BLaER1 treated with 17β-estradiol and CSF1 and Interleukin-3, amounts not matched to agents 10 nM and 100 nM (cell line): Measurements from ENCODE around the gene PLA2G5.

ENCODE experiments used
- H3K27ac ChIP-seq, 11 experiments: shearing (Covaris generic); formaldehyde crosslinking; 2 replicates each; pipeline ENCODE4 v1.8.1; 2022
- H3K27me3 ChIP-seq, 11 experiments: shearing (Covaris generic); formaldehyde crosslinking; 2 replicates each; pipeline ENCODE4 v1.8.1; 2022
- H3K36me3 ChIP-seq, 11 experiments: shearing (Covaris generic); formaldehyde crosslinking; 2 replicates each; pipeline ENCODE4 v1.8.1; 2022
- H3K4me1 ChIP-seq, 10 experiments: shearing (Covaris generic); formaldehyde crosslinking; 2 replicates each; pipeline ENCODE4 v1.8.1; 2022
- H3K4me2 ChIP-seq, 11 experiments: shearing (Covaris generic); formaldehyde crosslinking; 2 replicates each; pipeline ENCODE4 v1.8.1; 2022
- H3K4me3 ChIP-seq, 10 experiments: shearing (Covaris generic); formaldehyde crosslinking; 2 replicates each; pipeline ENCODE4 v1.8.1; 2022
- H3K9ac ChIP-seq, 11 experiments: shearing (Covaris generic); formaldehyde crosslinking; 2 replicates each; pipeline ENCODE4 v1.8.1; 2022
- H3K9me3 ChIP-seq, 11 experiments: shearing (Covaris generic); formaldehyde crosslinking; replicated peaks in 1 of 11; 2 replicates each; pipeline ENCODE4 v1.8.1; 2022
- H4K20me1 ChIP-seq, 11 experiments: shearing (Covaris generic); formaldehyde crosslinking; 2 replicates each; pipeline ENCODE4 v1.8.1; 2022
- Cebpa-rat ChIP-seq, 11 experiments: shearing (Covaris generic); IDR thresholded peaks; 2 replicates each; pipeline ENCODE4 v1.8.1; 2022

PLA2G5 gene

DNA sequence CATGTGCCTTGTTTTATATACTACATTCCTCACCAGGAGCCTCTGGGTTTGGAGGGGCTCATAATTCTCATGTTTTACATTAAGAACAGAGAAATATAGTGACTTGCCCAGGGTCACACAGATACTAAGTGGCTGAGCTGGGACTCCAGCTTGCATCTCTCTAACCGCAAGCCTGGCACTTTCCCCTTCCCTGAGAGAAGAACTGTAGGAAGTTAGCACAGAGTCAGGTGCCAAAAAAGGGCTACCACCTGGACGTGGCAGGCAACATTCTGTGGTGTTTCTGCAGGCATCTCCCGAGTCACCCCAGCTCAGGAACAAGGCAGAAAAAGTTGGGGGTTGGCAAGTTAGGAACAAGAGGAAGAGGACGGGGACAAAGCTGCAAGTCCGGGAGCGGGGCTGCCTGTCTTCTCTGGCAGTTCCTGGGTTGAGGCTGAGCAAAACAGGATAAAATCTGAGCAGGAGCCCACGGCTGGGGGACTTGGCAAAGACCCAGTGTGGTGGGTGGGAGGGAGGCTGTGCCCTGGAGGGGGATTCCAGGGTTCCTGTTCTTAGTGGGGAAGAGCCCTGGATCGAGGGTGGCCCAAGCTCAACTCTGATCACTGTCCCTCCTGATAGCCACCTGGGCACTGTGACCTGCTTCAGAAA is 9.8 kb downstream of the PLA2G5 start:
- no peak for TF ChIP-seq Cebpa-rat (IDR thresholded peaks at IDR 0.05)
- Histone ChIP-seq H3K4me1 (peaks cover 46 to 93% (median 79%) of the 10 kb centered on the region in 10 experiments), H3K36me3 (no peaks in the 10 kb centered on the region), H4K20me1 (no peaks in the 10 kb centered on the region), H3K27me3 (peaks cover 0 to 19% (median 0%) of the 10 kb centered on the region in 11 experiments; a peak in 5 of 22 replicates), H3K4me2 (peak overlapping the region; percentile 81 to 99 (median 93)), H3K9me3 (peaks cover 0 to 8% (median 0%) of the 10 kb centered on the region in 11 experiments; a peak in 2 of 22 replicates), H3K4me3 (no peak overlapping the region; a peak in 1 of 20 replicates), H3K27ac (peak overlapping the region in 7 of 11 experiments; percentile 51 to 80 (median 76); a peak in 9 of 22 replicates), H3K9ac (peak overlapping the region in 6 of 11 experiments; percentile 47 to 74 (median 64); a peak in 7 of 22 replicates)

DNA sequence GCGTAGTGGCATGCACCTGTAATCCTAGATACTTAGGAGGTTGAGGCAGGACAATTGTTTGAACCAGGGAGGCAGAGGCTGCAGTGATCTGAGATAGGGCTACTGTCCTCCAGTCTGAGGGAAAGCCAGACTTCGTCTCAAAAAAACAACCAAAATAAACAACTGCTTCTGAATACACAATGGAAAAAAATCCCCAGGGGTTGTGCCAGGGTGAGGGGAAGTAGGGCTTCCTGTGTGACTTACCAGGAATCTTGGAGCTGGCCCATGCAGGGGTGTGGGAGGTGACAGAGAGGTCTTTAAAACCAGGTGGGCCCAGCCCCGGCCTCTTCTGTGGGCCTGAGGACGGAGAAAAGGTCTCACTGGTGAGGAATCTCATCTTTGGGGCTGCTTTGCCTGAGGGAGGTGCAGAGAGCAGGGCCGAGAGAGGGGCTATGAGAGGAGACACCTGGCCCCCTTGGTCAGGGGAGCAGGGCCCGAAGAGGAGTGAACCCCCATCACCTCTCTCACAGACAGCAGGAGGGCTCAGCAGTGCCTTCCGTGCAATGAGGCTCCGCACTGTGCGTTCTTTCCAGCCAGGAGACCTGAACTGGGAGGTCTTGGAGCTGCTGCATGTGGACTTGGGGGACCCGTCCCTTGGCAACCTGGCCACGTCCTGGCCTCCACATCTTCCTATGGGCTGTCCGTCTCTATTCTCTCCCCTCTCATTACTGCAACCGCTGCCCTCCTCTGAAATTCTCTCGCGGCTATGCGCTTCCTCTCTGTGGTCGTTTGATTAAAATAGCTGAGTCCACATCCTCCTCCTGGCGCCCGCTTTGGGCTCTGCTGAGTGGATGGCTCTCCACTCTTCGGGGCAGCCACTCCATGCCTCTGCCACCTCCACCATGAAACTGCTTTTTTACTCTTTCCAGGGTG is 10.7 kb downstream of the PLA2G5 start:
- Histone ChIP-seq H3K27me3 (peaks cover 0 to 19% (median 0%) of the 10 kb centered on the region in 11 experiments; a peak in 5 of 22 replicates), H3K4me2 (peak overlapping the region; percentile 81 to 99 (median 93)), H3K27ac (peak overlapping the region in 9 of 11 experiments; percentile 39 to 80 (median 66); a peak in 18 of 22 replicates), H3K9me3 (peaks cover 0 to 8% (median 0%) of the 10 kb centered on the region in 11 experiments; a peak in 2 of 22 replicates), H4K20me1 (no peaks in the 10 kb centered on the region), H3K4me1 (peaks cover 44 to 89% (median 73%) of the 10 kb centered on the region in 10 experiments), H3K4me3 (peak overlapping the region in 9 of 10 experiments; percentile 8 to 49 (median 29); a peak in 14 of 20 replicates), H3K36me3 (no peaks in the 10 kb centered on the region), H3K9ac (peak overlapping the region in 9 of 11 experiments; percentile 29 to 74 (median 59); a peak in 16 of 22 replicates)
- 0 out of 22 replicates have a peak, but pooled peaks of 1 of the 11 experiments have one; percentile 36 for TF ChIP-seq Cebpa-rat (IDR thresholded peaks at IDR 0.05)

DNA sequence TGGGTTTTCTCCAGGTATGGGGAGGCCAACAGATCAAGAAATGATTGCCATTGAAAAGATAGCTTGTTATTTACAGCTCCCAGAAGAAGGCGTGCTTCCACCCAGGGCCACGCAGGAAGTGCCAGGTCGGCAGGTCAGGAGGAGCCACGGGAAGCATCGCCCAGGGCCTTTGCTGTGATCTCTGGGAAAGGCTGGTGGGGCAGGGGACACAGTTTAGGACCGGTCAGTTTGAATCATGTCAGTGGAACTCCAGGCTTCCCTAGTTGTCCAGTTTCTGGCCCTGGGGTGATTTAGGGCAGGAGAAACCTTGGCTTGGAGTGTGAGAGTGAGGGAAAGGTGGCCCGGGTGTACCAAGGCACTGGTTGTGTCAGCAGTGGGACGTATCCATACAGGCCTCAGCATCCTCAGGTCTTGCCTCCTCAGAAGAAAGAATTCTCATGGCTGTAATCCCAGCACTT is 11.4 kb downstream of the PLA2G5 start:
- Histone ChIP-seq H3K27me3 (peaks cover 0 to 19% (median 0%) of the 10 kb centered on the region in 11 experiments; a peak in 5 of 22 replicates), H3K9ac (peak overlapping the region in 9 of 11 experiments; percentile 29 to 74 (median 59); a peak in 16 of 22 replicates), H3K9me3 (peaks cover 0 to 7% (median 0%) of the 10 kb centered on the region in 11 experiments; a peak in 2 of 22 replicates), H3K4me1 (peaks cover 44 to 89% (median 72%) of the 10 kb centered on the region in 10 experiments), H3K27ac (peak overlapping the region in 9 of 11 experiments; percentile 39 to 80 (median 66); a peak in 18 of 22 replicates), H3K36me3 (no peaks in the 10 kb centered on the region), H3K4me2 (peak overlapping the region; percentile 81 to 99 (median 93)), H4K20me1 (no peaks in the 10 kb centered on the region), H3K4me3 (peak overlapping the region in 8 of 10 experiments; percentile 3 to 49 (median 28); a peak in 8 of 20 replicates)
- TF ChIP-seq Cebpa-rat (IDR thresholded peaks at IDR 0.05), result no peak

DNA sequence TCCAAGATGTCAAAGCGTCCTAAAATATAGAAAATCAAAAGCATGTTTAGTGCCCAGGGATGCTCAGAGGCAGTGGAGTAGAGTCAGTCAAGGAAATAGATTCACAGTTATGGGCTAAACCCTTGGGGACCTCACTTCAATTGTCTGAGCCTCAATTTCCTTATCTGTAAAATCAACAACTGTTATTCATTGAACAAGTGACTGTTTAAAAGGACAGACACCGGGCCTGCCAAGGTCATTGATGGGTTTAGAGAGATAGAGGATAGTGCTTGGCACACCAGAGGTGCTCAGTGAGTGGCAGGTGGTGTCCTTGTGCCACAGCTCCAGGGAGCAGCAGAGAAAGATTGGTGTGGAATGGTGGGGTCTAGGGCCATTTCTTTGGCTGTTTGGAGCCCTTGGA is 12.8 kb downstream of the PLA2G5 start:
- Histone ChIP-seq H3K36me3 (no peaks in the 10 kb centered on the region), H3K9ac (no peak overlapping the region), H3K27ac (peak overlapping the region in 1 of 11 experiments; percentile 38; a peak in 2 of 22 replicates), H3K4me3 (no peak overlapping the region), H3K4me1 (peaks cover 43 to 75% (median 62%) of the 10 kb centered on the region in 10 experiments), H4K20me1 (no peaks in the 10 kb centered on the region), H3K4me2 (peak overlapping the region in 8 of 11 experiments; percentile 89 to 99 (median 94); a peak in 16 of 22 replicates), H3K27me3 (peaks cover 0 to 14% (median 0%) of the 10 kb centered on the region in 11 experiments; a peak in 5 of 22 replicates), H3K9me3 (no peaks in the 10 kb centered on the region)
- TF ChIP-seq Cebpa-rat (IDR thresholded peaks at IDR 0.05), result no peak

DNA sequence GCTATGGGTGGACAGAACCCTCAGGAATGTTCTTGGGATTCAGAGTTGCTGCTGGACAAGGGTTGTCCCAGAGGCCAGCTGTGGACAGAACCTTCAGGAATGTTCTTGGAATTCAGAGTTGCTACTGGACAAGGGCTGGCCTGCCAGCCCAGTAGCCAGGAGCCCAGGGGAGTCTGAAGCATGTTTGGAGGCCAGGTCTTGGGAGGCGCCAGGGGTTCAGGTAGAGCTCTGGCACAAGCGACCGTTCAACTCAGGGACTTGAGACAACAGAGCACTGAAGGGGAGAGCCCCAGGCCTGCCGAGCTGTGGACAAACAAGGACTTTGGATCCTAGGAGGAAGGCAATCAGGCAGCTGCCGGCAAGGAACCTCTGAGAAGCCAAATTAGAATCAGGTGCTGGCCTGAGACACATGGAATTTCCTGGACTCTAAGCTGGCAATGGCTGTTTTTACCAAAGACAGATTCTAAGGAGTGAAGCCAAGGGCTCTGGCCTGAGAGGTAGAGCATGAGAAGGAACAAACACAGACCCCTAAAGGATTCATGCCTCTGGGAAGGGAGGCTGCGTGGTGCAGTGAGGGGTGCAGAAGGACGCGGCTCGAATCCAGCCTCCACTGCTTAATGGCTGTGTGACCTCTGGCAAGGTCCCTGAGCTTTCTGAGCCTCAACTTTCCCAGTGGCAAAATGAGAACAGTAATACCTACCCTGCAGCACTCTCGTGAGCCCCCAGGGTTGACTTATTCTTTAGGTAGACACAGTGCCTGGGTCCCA is 13.4 kb downstream of the PLA2G5 start:
- TF ChIP-seq Cebpa-rat (IDR thresholded peaks at IDR 0.05), result no peak
- H3K27me3 ChIP-seq, result peaks cover 0 to 9% (median 0%) of the 10 kb centered on the region in 11 experiments; a peak in 5 of 22 replicates
- peak overlapping the region in 8 of 11 experiments; percentile 89 to 99 (median 94); a peak in 16 of 22 replicates for H3K4me2 ChIP-seq
- H3K4me3 ChIP-seq, result no peak overlapping the region
- H3K36me3 ChIP-seq, result no peaks in the 10 kb centered on the region
- H3K27ac ChIP-seq, result no peak overlapping the region; a peak in 1 of 22 replicates
- no peaks in the 10 kb centered on the region for H3K9me3 ChIP-seq
- H3K9ac ChIP-seq, result no peak overlapping the region
- no peaks in the 10 kb centered on the region for H4K20me1 ChIP-seq
- peaks cover 37 to 69% (median 56%) of the 10 kb centered on the region in 10 experiments for H3K4me1 ChIP-seq

DNA sequence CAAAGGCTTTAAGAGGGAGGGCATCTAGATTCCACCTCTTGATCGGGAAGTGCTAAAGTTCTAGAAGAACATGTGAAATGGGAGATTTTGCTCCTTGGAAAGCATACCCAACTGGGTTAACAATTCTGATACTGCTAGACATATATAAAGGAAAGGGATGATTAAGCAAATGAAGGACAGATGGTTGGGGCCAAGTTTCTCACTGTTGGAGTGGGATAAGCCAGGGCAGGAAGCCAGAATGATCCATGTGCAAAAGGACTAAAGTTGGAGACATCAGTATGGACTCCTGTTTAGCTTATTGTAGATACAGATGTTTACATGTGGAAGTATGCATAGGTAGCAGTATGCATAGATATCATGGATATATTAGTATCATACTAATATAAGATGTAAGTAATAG is 16.8 kb downstream of the PLA2G5 start:
- no peak overlapping the region for H3K27ac ChIP-seq
- peaks cover 0 to 9% (median 0%) of the 10 kb centered on the region in 11 experiments; a peak in 2 of 22 replicates for H3K27me3 ChIP-seq
- no peak overlapping the region for H3K4me3 ChIP-seq
- TF ChIP-seq Cebpa-rat (IDR thresholded peaks at IDR 0.05), result no peak
- H4K20me1 ChIP-seq, result no peaks in the 10 kb centered on the region
- peaks cover 6 to 35% (median 23%) of the 10 kb centered on the region in 10 experiments for H3K4me1 ChIP-seq
- H3K4me2 ChIP-seq, result no peak overlapping the region
- H3K9me3 ChIP-seq, result peaks cover 0 to 17% (median 10%) of the 10 kb centered on the region in 11 experiments; a peak in 9 of 22 replicates
- H3K9ac ChIP-seq, result no peak overlapping the region
- no peaks in the 10 kb centered on the region for H3K36me3 ChIP-seq

DNA sequence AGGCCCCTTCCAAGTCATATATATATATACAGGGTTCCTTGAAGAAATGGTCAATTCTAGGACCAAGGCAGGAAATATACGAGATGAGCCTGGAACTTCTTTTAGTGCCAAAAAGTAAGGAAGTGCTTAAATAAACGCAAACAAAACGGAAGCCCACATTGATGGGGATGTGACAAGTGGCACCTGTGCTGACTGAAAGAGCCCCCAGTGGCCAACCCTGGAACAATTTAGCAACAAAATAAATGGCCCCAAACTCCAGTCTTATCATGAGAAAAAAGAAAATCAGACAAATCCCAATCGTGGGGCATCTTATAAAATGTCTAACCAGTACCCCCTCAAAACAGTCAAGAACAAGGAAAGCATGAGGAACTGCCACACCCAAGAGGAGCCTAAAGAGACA is 17.7 kb downstream of the PLA2G5 start:
- H4K20me1 ChIP-seq, result no peaks in the 10 kb centered on the region

More for the DNA sequence above, 17.7 kb downstream of the PLA2G5 start:
- no peak overlapping the region for H3K4me3 ChIP-seq
- TF ChIP-seq Cebpa-rat (IDR thresholded peaks at IDR 0.05), result no peak
- H3K27ac ChIP-seq, result no peak overlapping the region
- no peak overlapping the region for H3K4me2 ChIP-seq
- H3K27me3 ChIP-seq, result peaks cover 0 to 6% (median 0%) of the 10 kb centered on the region in 11 experiments; a peak in 2 of 22 replicates
- H3K36me3 ChIP-seq, result no peaks in the 10 kb centered on the region
- peaks cover 0 to 26% (median 14%) of the 10 kb centered on the region in 10 experiments; a peak in 15 of 20 replicates for H3K4me1 ChIP-seq
- peaks cover 0 to 17% (median 10%) of the 10 kb centered on the region in 11 experiments; a peak in 9 of 22 replicates for H3K9me3 ChIP-seq
- no peak overlapping the region for H3K9ac ChIP-seq
